Body of pancreas (tissue), 4 donors: ENCODE measurements around the gene INCENP. TPM values are rescaled to one million over a fixed set of nuclear protein-coding genes. Genes with fewer than 3 reads are reported as not detected.

Experiments used
- ATAC-seq: fragments of 150-250 bp; one replicate; pipeline ENCODE4 v1.9.1; 2016
- DNase-seq, 4 donors: peaks; one replicate each; pipeline ENCODE4 v3.0.0-alpha.2; 2019
- H3K27ac ChIP-seq, 4 donors: fragments of 200-600 bp; sonication (generic); 1 replicate in 3 of 4; 2 replicates in 1 of 4; pipeline versions ENCODE4 v1.5.1 to v1.6.1; 2016 to 2019; ENCODE audit warnings: mild to moderate bottlenecking in 1 of 4, mixed read lengths in 1 of 4, moderate library complexity in 1 of 4
- H3K27me3 ChIP-seq, 2 donors: fragments of 200-600 bp; sonication (generic); one replicate each; pipeline ENCODE4 v1.6.0; 2016; ENCODE audit warnings: mild to moderate bottlenecking in 1 of 2
- H3K36me3 ChIP-seq, 2 donors: fragments of 200-600 bp; sonication (generic); replicated peaks in 1 of 2; 2 replicates each; pipeline ENCODE4 v1.5.1; 2016; ENCODE audit warnings: low read depth in 2 of 2; ENCODE audit not compliant: insufficient read depth in 1 of 2
- H3K4me1 ChIP-seq: fragments of 200-600 bp; sonication (generic); one replicate; pipeline ENCODE4 v1.6.0; 2016
- H3K4me3 ChIP-seq, 2 donors: fragments of 200-600 bp; sonication (generic); 1 replicate in 1 of 2; 2 replicates in 1 of 2; pipeline ENCODE4 v1.5.1; 2016 to 2019
- H3K9me3 ChIP-seq, 3 donors: fragments of 200-600 bp; sonication (generic); 1 replicate in 2 of 3; 2 replicates in 1 of 3; pipeline ENCODE4 v1.5.1; 2016
- CTCF ChIP-seq, 7 experiments: fragments of 450-650 bp in 4 of 7; fragments of 200-600 bp in 3 of 7; sonication (generic) in 3 of 7; IDR thresholded peaks; one replicate each; pipeline ENCODE4 v1.5.1; 2016 to 2019; ENCODE audit warnings: antibody characterized with exemption in 7 of 7
- POLR2A ChIP-seq, 3 donors: fragments of 450-650 bp; IDR thresholded peaks; one replicate each; pipeline ENCODE4 v1.6.1; 2016; ENCODE audit warnings: antibody characterized with exemption in 3 of 3, mild to moderate bottlenecking in 2 of 3
- WGBS, 2 donors: methylation state at CpG; one replicate each; pipeline ENCODE4 v1.1.5; 2017; 5-methylcytosine and 5-hydroxymethylcytosine counted together
- intact Hi-C: fragments of 100-400 bp; cut with DNase I; formaldehyde crosslinking; loops from one replicate; pipeline ENCODE4 v1.15.1; 2023
- total RNA-seq, 2 donors: library from RNA; depleted of rRNA; stranded (reverse); fragments of >200 nt; gene quantifications; one replicate each; pipeline ENCODE4 v1.1.0, GENCODE V29; 2016

Gene INCENP
- total RNA-seq, 2 donors from 2014 or later = 5.4 to 7.9 TPM

- WGBS, 2 donors = 92 to 95% methylated on average over 15 to 22 of the region's 24 CpGs
- Histone ChIP-seq H3K27me3 (no peaks in the 10 kb centered on the region), H3K4me3 (no peak overlapping the region), H3K27ac (no peak overlapping the region), H3K4me1 (no peaks in the 10 kb centered on the region), H3K36me3 (peaks cover 0 to 5% of the 10 kb centered on the region in 2 donors), H3K9me3 (no peaks in the 10 kb centered on the region)
- intact Hi-C loops = no loop called here
- ATAC-seq (no peak), DNase-seq (peak in 1 of 4 donors; percentile 6)
- TF ChIP-seq CTCF (IDR thresholded peaks at IDR 0.05) (no peak), POLR2A (IDR thresholded peaks at IDR 0.05) (no peak)
Measured at GRCh38 chr11:62139526-62140303, 15.9 kb downstream of the INCENP start.

DNA sequence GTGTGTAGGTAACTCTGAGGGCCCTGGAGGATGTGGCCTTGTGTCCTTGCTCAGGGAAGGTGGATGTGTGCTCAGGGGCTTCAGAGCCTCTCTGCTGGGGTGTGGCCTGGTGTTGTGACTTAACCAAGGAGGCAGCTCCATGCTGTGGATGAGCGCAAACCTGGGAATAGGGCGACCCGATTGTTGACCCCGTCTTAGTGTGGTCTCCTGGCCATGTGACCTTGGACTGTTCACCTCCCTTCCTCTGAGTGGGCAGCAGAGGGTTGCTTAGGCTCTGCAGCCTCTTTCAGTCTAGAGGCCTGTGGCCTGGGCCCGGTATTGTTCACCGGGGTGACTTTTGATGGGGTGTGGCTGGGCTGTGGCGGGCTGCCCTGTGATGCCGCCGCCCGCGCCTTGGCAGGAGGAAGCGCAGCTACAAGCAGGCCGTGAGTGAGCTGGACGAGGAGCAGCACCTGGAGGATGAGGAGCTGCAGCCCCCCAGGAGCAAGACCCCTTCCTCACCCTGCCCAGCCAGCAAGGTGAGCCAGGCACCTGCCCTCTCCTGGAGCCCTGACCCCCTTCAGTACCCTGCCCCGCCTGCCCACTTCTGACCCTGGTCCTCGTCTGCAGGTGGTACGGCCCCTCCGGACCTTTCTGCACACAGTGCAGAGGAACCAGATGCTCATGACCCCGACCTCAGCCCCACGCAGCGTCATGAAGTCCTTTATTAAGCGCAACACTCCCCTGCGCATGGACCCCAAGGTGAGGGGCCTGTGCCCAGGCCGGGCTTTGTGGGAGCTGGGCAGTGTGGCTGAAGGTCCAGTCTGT, 16.7 kb downstream of the INCENP start:
- TF ChIP-seq POLR2A (IDR thresholded peaks at IDR 0.05) (no peak), CTCF (IDR thresholded peaks at IDR 0.05) (no peak)
- Histone ChIP-seq H3K27me3 (no peaks in the 10 kb centered on the region), H3K4me1 (no peaks in the 10 kb centered on the region), H3K36me3 (peaks cover 0 to 5% of the 10 kb centered on the region in 2 donors), H3K4me3 (no peak overlapping the region), H3K27ac (no peak overlapping the region), H3K9me3 (no peaks in the 10 kb centered on the region)
- DNase-seq (peak in 1 of 4 donors; percentile 4), ATAC-seq (no peak)
- intact Hi-C loops = no loop called here
- 94 to 97% methylated on average over 12 to 20 of the region's 24 CpGs for WGBS, 2 donors

- Histone ChIP-seq H3K27me3 (no peaks in the 10 kb centered on the region), H3K9me3 (no peaks in the 10 kb centered on the region), H3K27ac (no peak overlapping the region), H3K4me1 (no peaks in the 10 kb centered on the region), H3K36me3 (peaks cover 0 to 7% of the 10 kb centered on the region in 2 donors), H3K4me3 (no peak overlapping the region)
- ATAC-seq = no peak
- intact Hi-C loops = no loop called here
- DNase-seq = peak in 1 of 4 donors; percentile 5
- WGBS, 2 donors = 86 to 95% methylated on average over 18 to 22 of the region's 22 CpGs
- TF ChIP-seq POLR2A (IDR thresholded peaks at IDR 0.05) (no peak), CTCF (IDR thresholded peaks at IDR 0.05) (no peak)
Measured at GRCh38 chr11:62141111-62142042, 17.6 kb downstream of the INCENP start.

- Histone ChIP-seq H3K4me1 (no peaks in the 10 kb centered on the region), H3K4me3 (no peak overlapping the region), H3K27me3 (no peaks in the 10 kb centered on the region), H3K27ac (no peak overlapping the region), H3K9me3 (no peaks in the 10 kb centered on the region), H3K36me3 (peaks cover 0 to 10% of the 10 kb centered on the region in 2 donors)
- ATAC-seq = no peak
- intact Hi-C loops = no loop called here
- 88% methylated on average over 4 of the region's 4 CpGs; no CpG with 5 or more reads in 1 of the 2 donors for WGBS, 2 donors
- TF ChIP-seq POLR2A (IDR thresholded peaks at IDR 0.05) = no peak
- DNase-seq = no peak
Measured at GRCh38 chr11:62142043-62142375, 18.2 kb downstream of the INCENP start.
